K562 (cell line): ENCODE measurements around the gene OPCML. TPM values are rescaled to one million over a fixed set of nuclear protein-coding genes. Genes with fewer than 3 reads are reported as not detected.

Source experiments
- ESRRB ChIP-seq: fragments of 250-450 bp; sonication (Bioruptor Pico); IDR thresholded peaks from 2 replicates; pipeline ENCODE4 v1.5.0; 2020; ENCODE audit warnings: mild to moderate bottlenecking, moderate library complexity, borderline replicate concordance
- GABPB1 ChIP-seq: sonication (generic); formaldehyde crosslinking; IDR thresholded peaks from 2 replicates; pipeline ENCODE4 v1.8.0; 2022; ENCODE audit warnings: mild to moderate bottlenecking, missing genetic modification reagents
- GTF2F1 ChIP-seq: IDR thresholded peaks from 2 replicates; pipeline ENCODE4 v1.6.1; 2011; ENCODE audit warnings: low read depth, low read length, improper control_type of control experiment
- HIVEP1 ChIP-seq: fragments of 250-450 bp; sonication (Bioruptor Pico); IDR thresholded peaks from 2 replicates; pipeline ENCODE4 v1.4.0; 2020; ENCODE audit warnings: mild to moderate bottlenecking
- JUND ChIP-seq, 2 experiments: IDR thresholded peaks; 2 replicates in 1 of 2; 3 replicates in 1 of 2; pipeline ENCODE4 v1.6.1; 2011; ENCODE audit warnings: borderline replicate concordance in 2 of 2, low read depth in 2 of 2, low read length in 2 of 2, improper control_type of control experiment in 1 of 2, missing biosample characterization in 1 of 2, missing genetic modification characterization in 1 of 2, missing genetic modification reagents in 1 of 2
- MGA ChIP-seq: fragments of 450-650 bp; IDR thresholded peaks from 2 replicates; pipeline ENCODE4 v1.6.1; 2016; ENCODE audit warnings: mild to moderate bottlenecking, moderate library complexity
- RBM17 ChIP-seq: fragments of 200-400 bp; formaldehyde crosslinking; IDR thresholded peaks from 2 replicates; pipeline ENCODE4 v1.6.1; 2017; ENCODE audit warnings: low read depth, mild to moderate bottlenecking, low read length, borderline replicate concordance
- SRSF9 ChIP-seq: fragments of 200-400 bp; formaldehyde crosslinking; IDR thresholded peaks from 2 replicates; pipeline ENCODE4 v1.6.1; 2017; ENCODE audit warnings: low read depth, low read length, borderline replicate concordance
- TFAP4 ChIP-seq: sonication (generic); formaldehyde crosslinking; IDR thresholded peaks from 2 replicates; pipeline ENCODE4 v1.8.0; 2022; ENCODE audit warnings: missing genetic modification reagents, mild to moderate bottlenecking, moderate library complexity, borderline replicate concordance
- ZNF609 ChIP-seq: sonication (generic); formaldehyde crosslinking; IDR thresholded peaks from 2 replicates; pipeline ENCODE4 v1.8.1; 2023; ENCODE audit warnings: missing genetic modification reagents, mild to moderate bottlenecking, borderline replicate concordance
- polyA plus RNA-seq, 8 experiments: library from polyadenylated mRNA; depleted of rRNA in 4 of 8; stranded (reverse) in 5 of 8; unstranded in 3 of 8; fragments of >200 nt; fragmentation: Nextera tagmentation in 2 of 8; fragmentation: Illumina TruSeq in 1 of 8; extraction: Ambion mirVana in 2 of 8; extraction: Trizol in 1 of 8; gene quantifications; 2 replicates each; pipeline versions ENCODE4 v1.2.1 to v1.2.3, GENCODE V29; 2011 to 2014; ENCODE audit warnings: inconsistent platforms in 1 of 8, missing spikeins in 1 of 8
- total RNA-seq, 7 experiments: library from RNA; depleted of rRNA in 6 of 7; stranded (reverse); fragments of >200 nt in 6 of 7; fragmentation: Illumina TruSeq in 2 of 7; extraction: Trizol in 2 of 7; gene quantifications; 2 replicates each; pipeline versions ENCODE4 v1.2.1 to v1.2.3, GENCODE V29; 2011 to 2021; ENCODE audit warnings: low replicate concordance in 1 of 7

The OPCML gene
- total and polyA plus RNA-seq, 9 of the 15 experiments (the other 6 are each of a cell fraction or from before 2014, with no cell fraction given), result not detected

- TF ChIP-seq MGA (no peak), ZNF609 (CRISPR knock-in tag) (no peak), HIVEP1 (CRISPR knock-in tag) (no peak), ESRRB (no peak), GABPB1 (no peak), JUND (IDR thresholded peaks at IDR 0.05; ENCODE audit: borderline replicate concordance, low read depth, low read length) (no peak), JUND (tag; IDR thresholded peaks at IDR 0.05; ENCODE audit: borderline replicate concordance, low read depth, low read length) (no peak), TFAP4 (CRISPR knock-in tag) (no peak), SRSF9 (no peak), GTF2F1 (no peak), RBM17 (no peak)
Measured at GRCh38 chr11:132886335-132886734, 646.0 kb downstream of the OPCML start (continued).
